IPS DF 4.7 (cell line): Measurements from ENCODE around the gene KIF26B.

Source experiments
- DNase-seq: peaks from one replicate; pipeline ENCODE4 v3.0.0-alpha.2; 2013; ENCODE audit warnings: low spot score; ENCODE audit errors: extremely low read depth

The KIF26B gene

DNA sequence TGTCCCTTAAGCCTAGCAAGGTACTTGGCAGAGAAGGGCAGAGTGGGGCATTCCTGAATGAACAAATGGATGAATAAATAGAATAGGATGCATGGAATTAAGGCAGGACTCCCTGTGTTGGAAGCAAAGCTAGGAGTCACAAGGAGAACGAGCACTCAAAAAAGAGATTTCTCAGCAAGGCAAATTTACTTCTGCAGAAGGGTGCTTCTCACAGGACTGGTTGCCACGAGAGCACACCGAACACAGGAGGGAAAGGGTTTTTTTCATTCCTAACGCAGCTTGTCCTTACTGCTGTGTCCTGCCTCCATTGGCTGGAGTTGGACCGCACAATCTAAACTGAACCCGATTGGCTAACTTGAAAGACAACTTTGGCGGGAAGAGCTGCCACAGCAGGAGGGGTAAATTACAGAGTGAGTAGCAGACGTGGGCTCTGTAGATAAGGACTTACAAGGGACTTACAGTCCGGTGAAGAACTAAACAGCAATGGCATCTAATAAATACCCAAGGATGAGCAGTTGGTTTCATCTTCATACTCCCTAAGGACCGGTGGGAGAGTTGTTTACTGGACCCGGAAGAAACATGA is 52.4 kb downstream of the KIF26B start:
- no peak for DNase-seq

GRCh38 chr1:245207801-245208200 is 53.0 kb downstream of the KIF26B start:
- no peak for DNase-seq

- no peak for DNase-seq
Observed at GRCh38 chr1:245209658-245210435, 55.1 kb downstream of the KIF26B start.

DNA sequence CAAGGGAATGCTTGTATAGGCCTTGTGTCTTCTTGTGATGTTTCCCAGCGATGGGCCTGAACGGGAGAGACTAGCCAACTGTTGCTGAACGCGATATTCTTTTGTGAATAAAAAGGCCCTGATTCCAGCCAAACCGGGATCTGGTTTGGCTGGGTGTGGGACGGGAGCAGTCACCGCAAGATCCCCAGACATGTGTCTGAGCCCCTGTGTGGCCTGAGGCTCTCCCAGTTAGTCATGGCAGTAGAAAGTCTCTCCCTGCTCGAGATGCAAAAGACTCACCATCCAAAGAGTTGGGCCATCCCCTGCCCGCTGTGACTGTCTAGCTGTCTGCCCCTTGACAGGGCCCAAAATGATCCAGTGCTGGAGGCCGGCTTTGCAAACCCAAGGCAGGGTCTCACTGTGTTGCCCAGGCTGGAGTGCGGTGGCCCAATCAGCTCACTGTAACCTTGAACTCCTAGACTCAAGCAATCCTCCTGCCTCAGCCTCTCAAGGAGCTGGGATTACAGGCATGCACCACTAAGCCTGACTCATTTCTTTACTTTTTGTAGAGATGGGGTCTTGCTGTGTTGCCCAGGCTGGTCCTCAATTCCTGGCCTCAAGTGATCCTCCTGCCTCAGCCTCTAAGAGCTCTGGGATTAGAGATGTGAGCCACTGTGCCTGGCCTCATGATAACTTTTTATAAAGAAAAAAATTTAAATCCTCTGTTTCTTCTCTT is 56.4 kb downstream of the KIF26B start:
- DNase-seq = no peak

DNA sequence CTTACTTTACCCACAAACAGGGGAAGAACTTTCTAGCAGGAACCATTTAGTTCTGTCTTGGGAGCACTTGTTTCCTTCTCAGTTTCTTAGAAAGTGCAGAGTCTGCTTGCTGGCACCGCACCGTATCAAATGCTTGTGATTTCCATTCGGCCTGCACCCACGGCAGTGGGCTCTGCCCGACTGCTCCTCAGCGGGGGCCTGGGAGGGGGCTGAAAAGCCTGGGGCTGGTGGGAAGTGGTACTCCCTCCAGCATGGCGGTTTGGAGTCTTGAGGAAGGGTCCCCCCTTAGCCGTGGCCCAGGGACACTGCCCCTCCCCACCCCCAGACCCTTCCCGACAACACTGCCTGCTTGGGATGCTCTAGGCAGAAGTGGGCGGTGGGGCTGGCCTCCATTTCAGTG is 57.0 kb downstream of the KIF26B start:
- no peak for DNase-seq

DNA sequence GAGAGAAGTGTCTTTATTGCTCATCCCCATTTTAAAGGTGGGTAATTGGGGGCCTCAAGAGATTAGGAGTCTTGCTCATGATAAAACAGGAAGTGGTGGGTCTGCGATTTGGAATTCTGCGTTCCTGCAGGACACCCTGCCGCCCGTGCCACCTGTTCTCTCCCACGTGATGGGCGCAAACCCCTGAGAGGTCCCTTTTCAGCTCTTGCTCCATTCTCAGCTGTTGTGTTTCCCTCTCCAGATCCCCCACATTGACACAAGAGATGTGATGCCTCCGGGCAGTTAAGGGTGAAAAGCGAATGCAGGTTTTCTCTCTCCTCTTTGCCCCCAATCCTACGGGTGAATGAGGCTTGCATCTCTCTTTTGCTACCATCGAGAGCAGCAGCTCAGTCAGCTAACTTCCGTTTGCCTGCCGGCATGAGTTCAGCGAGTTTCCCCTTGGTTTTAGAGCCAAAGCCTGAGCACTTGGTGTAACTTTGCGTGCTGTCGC is 57.5 kb downstream of the KIF26B start:
- DNase-seq = no peak

DNA sequence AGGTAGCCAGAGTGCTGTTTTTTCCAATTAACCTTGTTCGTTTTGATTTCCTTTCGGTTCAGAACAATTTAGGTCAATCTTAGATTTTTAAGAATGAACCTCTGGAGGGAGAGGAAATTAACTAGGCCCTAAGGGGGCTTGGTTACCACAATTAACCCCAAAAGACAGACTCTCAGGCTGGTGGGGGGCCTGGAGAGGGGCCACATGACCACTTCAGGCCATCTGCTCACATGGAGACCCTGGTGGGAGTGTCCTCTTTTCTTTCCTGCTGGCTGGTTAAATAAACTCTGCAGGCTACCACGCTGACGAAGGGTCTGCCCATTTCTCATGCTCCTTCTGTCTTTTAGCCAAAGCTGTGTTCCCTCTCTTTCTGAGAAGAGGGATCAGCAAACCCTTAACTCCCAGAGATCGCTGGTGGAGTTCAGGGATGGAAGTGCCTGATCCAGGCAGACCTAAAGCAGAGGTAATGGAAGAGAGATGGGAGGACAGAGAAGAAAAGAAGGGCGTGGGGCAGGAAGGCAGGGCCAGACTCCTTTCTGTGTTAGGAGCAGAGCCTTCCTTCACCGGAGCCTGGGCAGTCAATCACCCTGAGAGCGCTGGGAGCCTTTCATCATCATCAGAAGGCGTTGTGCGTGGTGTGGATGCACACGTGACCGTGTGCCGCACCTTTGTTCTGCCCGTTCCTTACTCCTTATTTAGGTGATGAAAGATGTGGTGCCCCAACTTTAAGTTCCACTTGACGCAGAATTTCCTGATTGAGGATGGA is 58.5 kb downstream of the KIF26B start:
- DNase-seq = no peak

DNA sequence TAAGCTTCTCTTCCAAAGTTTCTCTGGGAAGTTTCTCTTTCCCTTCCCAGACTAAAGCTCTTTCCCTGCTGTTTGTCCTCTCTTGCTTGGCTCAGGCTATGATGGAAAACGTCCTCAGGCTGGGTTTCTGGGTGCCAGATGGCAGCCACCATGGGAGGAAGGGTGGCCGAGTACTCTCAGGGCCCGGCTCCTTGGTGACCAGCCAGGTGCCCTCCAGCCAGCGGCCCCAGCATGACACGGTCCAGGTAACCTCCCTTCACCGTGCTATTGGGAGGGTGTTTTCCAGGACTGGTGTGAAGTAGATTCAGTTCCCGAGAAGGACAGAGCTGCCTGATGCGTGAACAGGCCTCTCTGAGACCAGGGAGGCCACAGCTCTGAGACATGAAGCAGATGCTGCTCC is 60.3 kb downstream of the KIF26B start:
- no peak for DNase-seq

- DNase-seq = no peak
Observed at GRCh38 chr1:245216366-245217115, 61.8 kb downstream of the KIF26B start.

DNA sequence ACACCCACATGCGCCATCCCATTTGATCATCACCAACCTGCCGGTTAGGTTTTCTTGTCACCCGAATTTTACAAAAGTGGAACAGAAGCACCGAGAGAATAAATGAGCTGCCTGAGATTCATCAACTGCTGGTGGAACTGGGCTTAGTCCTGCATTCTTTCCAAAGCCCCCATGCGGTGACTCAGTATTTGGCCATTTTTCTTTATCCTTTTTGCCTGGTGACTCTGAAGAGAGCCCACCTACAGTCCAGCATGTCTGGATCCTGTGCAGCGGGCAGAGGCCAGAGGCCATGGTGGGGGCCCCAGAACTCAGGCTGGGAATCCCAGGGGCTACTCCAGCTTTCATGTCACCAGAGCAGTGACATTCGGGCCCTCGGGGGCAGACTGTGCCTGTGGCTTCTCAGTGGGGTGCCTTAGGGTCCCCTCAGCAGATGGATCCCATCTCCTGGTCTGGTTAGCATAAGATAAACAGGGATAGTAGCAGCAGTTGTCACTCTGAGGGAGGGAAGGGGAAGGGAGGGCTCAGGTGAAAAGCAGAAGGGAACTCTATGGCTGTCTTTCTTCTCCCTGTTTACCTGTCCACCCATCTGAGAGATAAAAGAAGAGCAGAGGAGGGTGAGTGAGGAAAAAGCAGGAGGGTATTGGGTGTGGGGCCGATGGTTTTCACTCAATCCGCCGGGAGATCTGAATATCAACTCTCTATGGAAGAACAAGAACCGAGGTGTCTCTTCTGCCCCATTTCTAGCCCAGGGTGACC is 63.2 kb downstream of the KIF26B start:
- DNase-seq = no peak

- DNase-seq = no peak
Observed at GRCh38 chr1:245220381-245220985, 65.7 kb downstream of the KIF26B start.

DNA sequence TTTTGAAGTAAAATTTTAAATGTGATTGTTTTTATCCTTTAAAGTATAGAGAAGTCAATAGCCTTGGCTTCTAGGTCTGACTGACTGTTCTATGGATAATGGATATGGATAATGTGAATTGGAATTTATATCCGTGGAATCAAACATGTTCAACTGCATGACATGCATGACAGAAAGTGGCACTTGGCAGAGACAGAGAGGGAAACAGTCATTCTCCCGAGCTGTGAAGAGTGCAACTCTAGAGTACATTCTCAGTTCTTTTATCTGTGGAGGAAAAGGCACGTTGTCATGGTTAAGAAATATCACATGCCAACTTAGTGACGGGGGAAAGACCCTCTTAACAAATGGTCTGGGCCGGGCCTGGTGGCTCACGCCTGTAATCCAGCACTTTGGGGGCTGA is 67.0 kb downstream of the KIF26B start:
- DNase-seq = no peak

DNA sequence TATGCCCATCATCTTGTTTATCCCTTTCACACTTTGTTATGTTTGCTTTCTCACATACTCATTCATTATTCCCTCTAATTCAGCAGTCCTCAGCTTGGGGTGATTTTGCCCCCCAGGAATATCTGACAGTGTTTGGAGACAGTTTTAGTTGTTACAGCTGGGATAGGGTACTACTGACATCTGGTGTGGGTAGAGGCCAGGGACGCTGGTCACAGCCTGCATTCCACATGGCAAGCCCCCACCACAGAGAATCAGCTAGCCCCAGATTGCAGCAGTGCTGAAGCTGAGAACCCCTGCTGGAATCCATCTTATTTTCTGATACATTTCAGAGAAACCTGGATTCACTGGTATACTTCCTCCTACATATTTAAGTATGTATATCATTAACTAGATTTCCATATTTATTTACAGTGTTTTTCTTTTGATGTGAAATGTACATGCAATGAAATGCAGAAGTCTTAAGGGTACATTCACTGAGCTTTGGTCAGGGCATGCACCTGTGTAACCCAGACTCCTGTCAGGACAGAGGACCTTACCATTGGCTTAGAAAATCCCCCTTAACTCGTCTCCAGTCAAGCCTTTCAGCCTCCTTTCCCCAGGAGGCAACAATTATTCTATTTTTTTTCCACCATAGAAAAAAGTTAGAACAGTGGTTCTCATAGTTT is 68.3 kb downstream of the KIF26B start:
- no peak for DNase-seq

DNA sequence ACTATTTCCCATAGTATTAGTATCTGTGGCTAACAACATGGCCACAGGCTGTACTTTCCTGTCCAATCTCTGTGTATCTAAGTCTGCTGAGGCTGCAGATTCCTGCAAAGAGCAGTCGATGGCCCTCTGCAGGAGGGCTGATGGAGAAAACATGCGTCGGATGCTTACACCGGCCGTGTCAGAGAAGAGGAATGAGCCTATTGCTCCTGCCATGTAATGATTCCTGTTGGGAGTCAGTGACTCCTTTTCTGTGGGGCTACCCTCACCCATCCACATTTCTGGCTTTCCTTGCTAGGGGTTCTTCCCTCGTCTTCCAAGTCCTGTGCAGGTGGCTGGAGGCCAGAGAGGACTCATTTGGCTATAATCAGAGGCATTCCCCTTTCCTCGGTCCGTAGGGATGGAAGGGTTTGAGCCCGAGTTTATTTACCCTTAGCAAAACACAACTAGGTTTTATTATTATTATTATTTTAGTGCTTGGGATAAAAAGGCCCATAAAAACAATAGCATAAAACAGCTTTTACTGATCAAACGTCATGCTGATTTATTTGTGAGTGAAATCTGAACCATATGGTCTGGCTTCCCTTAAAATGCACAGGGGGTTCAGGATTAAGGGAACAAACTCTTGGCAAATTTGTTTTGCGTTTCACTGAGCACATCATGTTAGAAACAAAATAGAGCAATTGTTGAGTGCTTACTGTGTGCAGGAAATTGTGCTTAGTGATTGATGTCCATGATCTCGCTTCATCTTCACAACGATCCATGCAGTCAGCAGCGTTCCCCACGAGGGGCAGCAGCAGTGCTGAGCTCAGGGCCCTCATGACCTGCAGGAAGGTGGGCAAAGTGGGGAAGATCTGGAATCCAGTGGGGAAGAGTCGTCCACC is 70.8 kb downstream of the KIF26B start:
- no peak for DNase-seq

GRCh38 chr1:245226203-245226499 is 71.4 kb downstream of the KIF26B start:
- DNase-seq = no peak

DNA sequence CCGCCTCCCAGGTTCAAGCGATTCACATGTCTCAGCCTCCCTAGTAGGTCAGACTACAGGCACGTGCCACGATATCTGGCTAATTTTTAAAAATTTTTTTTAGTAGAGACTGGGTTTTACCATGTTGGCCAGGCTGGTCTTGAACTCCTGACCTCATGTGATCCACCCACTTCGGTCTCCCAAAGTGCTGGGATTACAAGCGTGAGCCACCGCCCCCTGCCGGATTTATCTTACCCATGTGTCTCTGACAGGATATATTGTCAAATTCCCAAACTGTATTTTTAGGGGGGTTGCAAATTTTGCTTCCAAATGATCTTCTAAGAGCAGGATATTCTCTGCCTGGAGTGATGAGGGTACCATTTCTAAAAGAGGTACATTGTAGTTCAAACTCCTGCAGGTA is 74.3 kb downstream of the KIF26B start:
- DNase-seq = no peak

GRCh38 chr1:245232931-245233330 is 78.1 kb downstream of the KIF26B start:
- DNase-seq = no peak
